HL-60/S4 treated with retinoic acid at 250 ng/mL for 4 days and 3 days (cell line): Measurements from ENCODE around the gene RAB6A.
"Not testable (repeated sequence)": the region's sequence is repeated elsewhere in the genome, so short reads cannot be mapped to it uniquely, and the experiment has no call there.

Experiments used
- in situ Hi-C: fragments of 300-500 bp; cut with MboI; formaldehyde crosslinking; loops from 2 replicates; pipeline ENCODE4 v1.7.0; 2022; ENCODE audit warnings: low sequenced_read_pairs

The RAB6A gene

DNA sequence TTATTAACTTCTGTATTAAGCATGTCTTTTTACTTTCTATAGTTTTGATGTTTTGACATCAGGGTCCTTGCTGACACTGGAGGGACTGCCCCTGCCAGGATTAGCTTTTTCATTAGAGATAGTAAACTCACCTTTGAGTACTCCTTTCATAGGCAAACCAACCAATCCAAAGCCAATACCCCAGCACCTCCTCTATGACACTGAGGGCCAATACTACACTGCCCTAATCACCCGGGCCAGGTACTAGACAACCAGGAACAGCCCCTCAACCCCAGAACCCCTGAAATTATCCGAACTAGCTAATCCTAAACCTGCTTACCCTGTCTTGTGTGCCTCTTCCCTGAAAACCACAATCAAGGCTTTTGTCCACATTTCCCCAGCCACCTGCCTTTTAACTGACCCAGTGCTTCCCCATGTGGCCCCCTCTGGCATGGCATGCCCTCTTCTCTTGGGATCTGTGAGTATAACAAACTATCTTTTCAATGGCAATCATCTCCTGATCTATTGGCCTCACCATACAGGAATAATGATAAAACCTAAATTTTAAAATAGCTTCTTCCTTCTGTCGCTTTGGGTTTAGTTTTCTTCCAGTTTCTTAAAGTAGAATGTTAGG, 31.2 kb downstream of the RAB6A start:
- in situ Hi-C loops, result no loop called here

- in situ Hi-C loops, result no loop called here
These were observed 32.9 kb downstream of the RAB6A start for GRCh38 chr11:73728000-73728399.

GRCh38 chr11:73726825-73727224, 34.0 kb downstream of the RAB6A start:
- in situ Hi-C loops, result no loop called here

DNA sequence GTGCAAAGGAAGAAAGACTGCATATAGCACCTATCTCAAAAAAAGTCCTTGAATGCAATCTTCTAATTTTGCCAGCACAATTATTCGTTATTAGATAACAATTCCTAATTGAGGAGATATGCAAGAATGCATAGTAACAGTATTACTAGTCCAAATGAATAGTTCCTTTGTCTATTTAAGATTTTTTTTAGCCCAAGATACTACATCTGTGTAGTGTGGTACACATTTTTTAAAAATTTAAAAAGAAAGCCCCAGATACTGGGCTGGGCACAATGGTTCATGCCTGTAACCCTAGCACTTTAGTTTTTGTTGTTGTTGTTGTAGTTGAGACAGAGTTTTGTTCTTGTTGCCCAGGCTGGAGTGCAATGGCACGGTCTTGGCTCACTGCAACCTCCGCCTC, 43.7 kb downstream of the RAB6A start:
- in situ Hi-C loops, result no loop called here

GRCh38 chr11:73716153-73717056, 44.5 kb downstream of the RAB6A start:
- in situ Hi-C loops, result no loop called here

GRCh38 chr11:73715541-73715940, 45.3 kb downstream of the RAB6A start:
- in situ Hi-C loops, result no loop called here

- in situ Hi-C loops, result no loop called here
These were observed 49.9 kb downstream of the RAB6A start for GRCh38 chr11:73710964-73711363.

GRCh38 chr11:73705053-73705452, 55.8 kb downstream of the RAB6A start:
- in situ Hi-C loops, result no loop called here

GRCh38 chr11:73693899-73694525, 66.9 kb downstream of the RAB6A start:
- in situ Hi-C loops, result no loop called here

- in situ Hi-C loops, result no loop called here
These were observed 80.2 kb downstream of the RAB6A start for GRCh38 chr11:73680687-73681086.

DNA sequence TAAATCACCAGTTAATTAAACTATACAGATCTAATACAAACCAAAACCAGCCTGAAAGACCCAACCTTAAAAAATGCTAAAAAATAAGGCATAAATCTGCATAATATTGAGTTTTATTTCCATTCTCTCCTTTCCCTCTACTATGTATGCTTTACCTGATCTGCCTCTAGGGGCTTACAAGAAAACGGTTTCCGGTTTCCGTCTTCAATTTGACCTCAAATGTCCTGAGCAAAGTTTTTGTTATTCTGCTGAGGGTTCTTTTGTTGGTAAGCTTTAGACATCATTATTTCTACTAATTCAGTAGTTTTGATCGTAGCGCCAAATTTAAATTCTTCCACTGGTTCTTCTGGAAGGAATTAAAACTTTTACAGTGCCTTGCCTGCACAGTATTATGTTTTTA, 84.3 kb downstream of the RAB6A start:
- in situ Hi-C loops, result not testable (repeated sequence)

DNA sequence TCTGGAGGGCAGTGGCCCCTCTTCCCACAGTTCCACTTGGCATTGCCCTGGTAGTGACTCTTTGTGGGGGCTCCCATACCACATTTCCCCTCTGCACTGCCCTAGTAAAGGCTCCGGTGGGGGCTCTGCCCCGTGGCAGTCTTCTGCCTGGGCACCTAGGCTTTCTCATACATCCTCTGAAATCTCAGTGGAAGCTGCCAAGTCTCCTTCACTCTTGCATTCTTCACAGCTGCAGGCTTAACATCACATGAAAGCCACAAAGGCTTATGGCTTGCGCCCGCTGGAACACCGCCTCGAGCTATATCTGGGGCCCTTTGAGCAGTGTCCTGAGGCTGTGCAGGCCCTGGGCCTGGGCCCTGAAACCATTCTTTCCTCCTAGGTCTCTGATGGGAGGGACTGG, 89.2 kb downstream of the RAB6A start:
- in situ Hi-C loops, result no loop called here

GRCh38 chr11:73670808-73671207, 90.1 kb downstream of the RAB6A start:
- in situ Hi-C loops, result no loop called here

- in situ Hi-C loops, result no loop called here
These were observed 93.0 kb downstream of the RAB6A start for GRCh38 chr11:73667891-73668290.

DNA sequence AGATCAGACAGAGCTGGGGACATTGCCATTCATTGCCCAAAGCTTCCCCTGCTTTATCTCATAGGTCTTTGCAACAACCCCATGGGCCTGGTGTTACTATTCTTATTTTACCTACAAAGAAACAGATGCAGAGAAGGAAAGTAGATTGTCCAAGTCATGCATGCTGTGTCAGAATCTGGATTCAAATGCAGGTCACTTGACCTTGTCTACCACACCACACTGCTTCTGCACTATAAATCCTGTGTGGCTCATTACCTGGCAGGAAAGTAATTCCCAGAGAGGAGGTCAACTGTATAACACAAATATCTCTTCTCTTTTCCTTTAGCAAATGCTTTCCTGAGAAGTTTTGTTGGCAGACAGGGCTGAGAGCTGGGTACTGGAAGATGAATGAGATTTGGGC, 96.0 kb downstream of the RAB6A start:
- in situ Hi-C loops, result no loop called here

DNA sequence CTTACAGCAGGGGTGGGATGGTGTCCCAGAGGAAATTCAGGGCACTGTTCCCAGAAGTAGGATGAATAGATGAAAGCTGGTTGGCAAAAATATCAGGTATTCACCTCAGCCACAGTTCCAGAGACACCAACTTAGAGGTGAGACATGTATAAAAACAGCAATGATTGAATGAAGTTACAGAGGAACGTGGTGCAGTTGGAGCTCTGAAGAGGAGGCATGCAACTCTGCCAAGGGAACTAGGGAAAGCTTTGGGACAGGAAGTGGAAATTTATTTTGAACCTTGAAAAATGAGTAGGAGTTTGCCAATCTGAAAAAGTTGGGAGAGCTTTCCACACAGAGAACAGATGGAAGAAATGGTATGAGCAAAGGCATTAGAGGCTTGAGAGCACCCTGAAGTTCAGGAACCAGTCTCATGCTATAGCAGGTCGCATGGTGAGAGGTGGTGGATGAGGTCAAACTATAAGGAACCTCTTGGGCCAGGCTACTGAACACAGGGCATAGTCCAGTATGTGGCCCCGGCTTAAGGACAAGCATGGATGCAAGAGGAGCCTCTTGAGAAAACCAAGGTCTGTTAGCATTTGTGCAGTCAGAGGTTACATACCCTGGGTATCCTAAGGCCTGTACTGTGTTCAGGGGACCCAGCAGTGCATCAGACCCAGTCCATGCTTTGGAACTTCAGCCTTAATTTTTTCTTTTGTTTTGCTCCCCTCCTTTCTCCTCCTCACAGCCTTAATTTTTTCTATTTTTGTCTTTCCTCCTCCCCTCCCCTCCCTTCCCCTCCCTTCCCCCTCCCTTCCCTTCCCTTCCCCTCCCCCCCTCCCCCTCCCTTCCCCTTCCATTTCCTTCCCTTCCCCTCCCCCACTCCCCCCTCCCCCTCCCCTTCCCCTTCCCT, 97.0 kb downstream of the RAB6A start:
- in situ Hi-C loops, result no loop called here

- in situ Hi-C loops, result no loop called here
These were observed 98.3 kb downstream of the RAB6A start for GRCh38 chr11:73662445-73663157.

DNA sequence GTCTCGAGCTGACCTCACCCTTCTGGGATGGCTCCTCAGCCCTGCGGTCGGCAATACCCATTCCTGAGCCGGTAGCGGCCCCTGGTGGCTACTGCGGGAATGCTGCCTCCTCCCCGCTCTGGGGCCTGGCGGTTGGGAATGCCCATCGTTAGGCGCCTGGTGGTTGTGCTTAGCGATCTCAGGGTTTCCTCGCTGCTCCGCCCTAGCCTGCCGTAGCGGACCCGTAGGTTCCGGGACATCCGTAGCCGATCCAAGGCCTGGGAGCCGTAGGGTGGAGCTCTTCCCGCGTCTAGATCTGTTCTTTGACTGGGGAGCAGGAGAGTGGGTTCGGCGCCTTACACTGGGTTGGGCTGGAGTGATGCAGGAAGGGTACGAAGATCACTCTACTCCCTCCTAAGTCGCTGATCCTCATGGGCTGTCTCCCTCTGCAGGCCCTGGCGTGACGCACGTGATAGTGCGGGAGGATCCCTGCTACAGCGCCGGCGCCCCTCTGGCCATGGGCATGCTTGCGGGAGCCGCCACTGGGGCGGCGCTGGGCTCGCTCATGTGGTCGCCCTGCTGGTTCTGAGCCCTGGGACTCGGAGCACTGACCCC, 99.7 kb downstream of the RAB6A start:
- in situ Hi-C loops, result no loop called here

DNA sequence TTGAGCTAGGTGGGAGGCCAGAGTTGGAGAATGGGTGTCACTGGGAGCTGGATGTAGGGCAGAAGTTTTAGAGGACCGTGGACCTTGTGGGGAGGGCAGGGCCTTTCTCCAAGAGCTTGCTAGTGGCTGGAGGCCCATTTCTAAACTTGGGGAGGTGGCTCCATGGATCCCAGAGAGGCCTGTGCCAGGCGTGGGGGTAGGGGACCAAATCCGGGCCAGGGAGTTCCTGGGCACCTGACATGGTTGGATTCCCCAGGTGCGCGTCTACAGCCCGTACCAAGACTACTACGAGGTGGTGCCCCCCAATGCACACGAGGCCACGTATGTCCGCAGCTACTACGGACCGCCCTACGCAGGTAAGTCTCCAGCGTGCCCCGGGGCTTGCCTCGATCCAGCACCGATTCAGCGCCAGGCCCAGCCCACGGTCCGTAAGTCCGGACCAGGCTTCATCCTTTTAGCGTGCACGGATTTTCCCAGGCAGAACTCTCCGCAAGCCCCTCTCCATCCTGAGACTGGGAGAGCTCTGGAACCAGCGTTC, 100.3 kb downstream of the RAB6A start:
- in situ Hi-C loops, result no loop called here

GRCh38 chr11:73659961-73660360, 100.9 kb downstream of the RAB6A start:
- in situ Hi-C loops, result no loop called here
